HepG2 (cell line): ENCODE data around the gene USP2. TPM values are rescaled to one million over a fixed set of nuclear protein-coding genes. Genes with fewer than 3 reads are reported as not detected.

Source experiments
- ARHGAP35 ChIP-seq: sonication (generic); formaldehyde crosslinking; IDR thresholded peaks from 2 replicates; pipeline ENCODE4 v1.9.0; 2022; ENCODE audit warnings: mild to moderate bottlenecking, inconsistent platforms, moderate library complexity, missing genetic modification reagents, borderline replicate concordance
- ARNT2 ChIP-seq: sonication (generic); formaldehyde crosslinking; IDR thresholded peaks from 2 replicates; pipeline ENCODE4 v1.8.0; 2022; ENCODE audit warnings: mild to moderate bottlenecking, low read depth, missing genetic modification reagents, moderate library complexity
- ATF1 ChIP-seq: IDR thresholded peaks from 2 replicates; pipeline ENCODE4 v1.6.1; 2016; ENCODE audit warnings: mild to moderate bottlenecking, control low read depth
- HDAC2 ChIP-seq: sonication (generic); formaldehyde crosslinking; IDR thresholded peaks from 2 replicates; pipeline ENCODE4 v1.4.0; 2020; ENCODE audit warnings: missing genetic modification reagents
- JUNB ChIP-seq: sonication (generic); formaldehyde crosslinking; IDR thresholded peaks from 2 replicates; pipeline ENCODE4 v1.8.0; 2022; ENCODE audit warnings: missing genetic modification reagents, mild to moderate bottlenecking, borderline replicate concordance
- NCOR1 ChIP-seq: fragments of 200-600 bp; sonication (generic); IDR thresholded peaks from 2 replicates; pipeline ENCODE4 v1.7.0; 2017; ENCODE audit warnings: antibody characterized with exemption, low read length, borderline replicate concordance
- RBAK ChIP-seq: sonication (generic); formaldehyde crosslinking; IDR thresholded peaks from 2 replicates; pipeline ENCODE4 v1.5.1; 2020; ENCODE audit warnings: mild to moderate bottlenecking, missing genetic modification reagents
- RBFOX2 ChIP-seq: fragments of 200-400 bp; formaldehyde crosslinking; IDR thresholded peaks from 2 replicates; pipeline ENCODE4 v1.6.1; 2017; ENCODE audit warnings: low read depth, mild to moderate bottlenecking, low read length
- STAG1 ChIP-seq: sonication (generic); formaldehyde crosslinking; IDR thresholded peaks from 2 replicates; pipeline ENCODE4 v1.4.0; 2020; ENCODE audit warnings: missing genetic modification reagents
- ZNF282 ChIP-seq: fragments of 450-650 bp; IDR thresholded peaks from 2 replicates; pipeline ENCODE4 v1.6.1; 2018; ENCODE audit not compliant: partially characterized antibody
- ZNF678 ChIP-seq: sonication (generic); formaldehyde crosslinking; IDR thresholded peaks from 2 replicates; pipeline ENCODE4 v1.4.0; 2020; ENCODE audit warnings: mild to moderate bottlenecking, missing genetic modification reagents
- polyA plus RNA-seq, 8 experiments: library from polyadenylated mRNA; depleted of rRNA in 3 of 8; stranded (reverse) in 7 of 8; unstranded in 1 of 8; fragments of >200 nt; fragmentation: Illumina TruSeq in 4 of 8; extraction: Trizol in 4 of 8; gene quantifications; 2 replicates each; pipeline versions ENCODE4 v1.2.1 to v1.2.3, GENCODE V29; 2011 to 2016; ENCODE audit warnings: low read depth in 4 of 8, missing spikeins in 1 of 8, mixed read lengths in 1 of 8; ENCODE audit not compliant: insufficient read depth in 1 of 8
- total RNA-seq, 5 experiments: library from RNA; depleted of rRNA; stranded (reverse); fragments of >200 nt; fragmentation: Illumina TruSeq; extraction: Trizol; gene quantifications; 2 replicates each; pipeline ENCODE4 v1.2.3, GENCODE V29; 2016; ENCODE audit warnings: low read depth in 1 of 5
- TF ChIP-seq, protein P1 (sequence below): sonication (generic); formaldehyde crosslinking; IDR thresholded peaks from 2 replicates; pipeline ENCODE4 v1.5.1; 2020; ENCODE audit warnings: mild to moderate bottlenecking, missing genetic modification reagents, moderate library complexity
- TF ChIP-seq, protein P2 (sequence below): sonication (generic); formaldehyde crosslinking; IDR thresholded peaks from 2 replicates; pipeline ENCODE4 v1.4.0; 2020; ENCODE audit warnings: mild to moderate bottlenecking, low read depth, missing genetic modification reagents
- TF ChIP-seq, protein P3 (sequence below): sonication (generic); formaldehyde crosslinking; IDR thresholded peaks from 2 replicates; pipeline ENCODE4 v1.8.0; 2022; ENCODE audit warnings: missing genetic modification reagents, mild to moderate bottlenecking, inconsistent platforms, borderline replicate concordance
- TF ChIP-seq, protein P4 (sequence below), 2 experiments: sonication (generic) in 1 of 2; formaldehyde crosslinking in 1 of 2; IDR thresholded peaks; 2 replicates each; pipeline versions ENCODE4 v1.5.1 to v1.6.1; 2011 to 2020; ENCODE audit warnings: borderline replicate concordance in 1 of 2, low read depth in 1 of 2, low read length in 1 of 2, mild to moderate bottlenecking in 1 of 2, missing genetic modification reagents in 1 of 2, moderate library complexity in 1 of 2
- TF ChIP-seq, protein P5 (sequence below): sonication (generic); formaldehyde crosslinking; IDR thresholded peaks from 2 replicates; pipeline ENCODE4 v1.4.0; 2020; ENCODE audit warnings: missing genetic modification reagents

Gene USP2
- total and polyA plus RNA-seq, 2 of the 13 experiments (the other 11 are each of a cell fraction or from before 2014, with no cell fraction given): 2.5 to 6.0 TPM

DNA sequence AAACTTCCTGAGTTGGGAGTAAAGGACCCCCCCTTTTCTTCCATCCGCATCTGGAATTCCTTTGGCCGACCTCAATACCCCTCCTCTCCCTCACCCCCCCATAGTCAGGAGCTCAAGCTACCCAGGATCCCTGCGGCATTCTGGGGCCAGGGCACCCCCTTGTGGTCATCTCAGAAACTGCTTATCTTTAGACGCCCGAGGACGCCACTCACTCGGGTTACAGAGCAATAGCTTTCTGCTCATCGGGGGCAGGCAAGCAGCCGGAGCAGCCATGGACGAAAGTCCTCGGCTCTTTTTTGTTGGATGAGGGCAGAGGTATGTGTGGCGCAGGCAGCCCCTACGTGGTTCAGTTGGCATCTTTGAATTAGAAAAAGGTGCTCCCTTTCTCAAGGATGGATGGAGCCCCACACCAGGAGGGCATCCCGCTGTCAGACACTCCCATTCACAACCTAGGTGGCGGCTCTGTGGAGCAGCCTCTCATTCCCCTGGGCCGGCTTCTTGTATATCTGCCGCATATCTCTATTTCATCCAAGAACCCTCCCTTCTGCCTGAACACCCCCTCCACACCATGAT, 43.1 kb downstream of the USP2 start (continued):
- TF ChIP-seq, protein P1, sequence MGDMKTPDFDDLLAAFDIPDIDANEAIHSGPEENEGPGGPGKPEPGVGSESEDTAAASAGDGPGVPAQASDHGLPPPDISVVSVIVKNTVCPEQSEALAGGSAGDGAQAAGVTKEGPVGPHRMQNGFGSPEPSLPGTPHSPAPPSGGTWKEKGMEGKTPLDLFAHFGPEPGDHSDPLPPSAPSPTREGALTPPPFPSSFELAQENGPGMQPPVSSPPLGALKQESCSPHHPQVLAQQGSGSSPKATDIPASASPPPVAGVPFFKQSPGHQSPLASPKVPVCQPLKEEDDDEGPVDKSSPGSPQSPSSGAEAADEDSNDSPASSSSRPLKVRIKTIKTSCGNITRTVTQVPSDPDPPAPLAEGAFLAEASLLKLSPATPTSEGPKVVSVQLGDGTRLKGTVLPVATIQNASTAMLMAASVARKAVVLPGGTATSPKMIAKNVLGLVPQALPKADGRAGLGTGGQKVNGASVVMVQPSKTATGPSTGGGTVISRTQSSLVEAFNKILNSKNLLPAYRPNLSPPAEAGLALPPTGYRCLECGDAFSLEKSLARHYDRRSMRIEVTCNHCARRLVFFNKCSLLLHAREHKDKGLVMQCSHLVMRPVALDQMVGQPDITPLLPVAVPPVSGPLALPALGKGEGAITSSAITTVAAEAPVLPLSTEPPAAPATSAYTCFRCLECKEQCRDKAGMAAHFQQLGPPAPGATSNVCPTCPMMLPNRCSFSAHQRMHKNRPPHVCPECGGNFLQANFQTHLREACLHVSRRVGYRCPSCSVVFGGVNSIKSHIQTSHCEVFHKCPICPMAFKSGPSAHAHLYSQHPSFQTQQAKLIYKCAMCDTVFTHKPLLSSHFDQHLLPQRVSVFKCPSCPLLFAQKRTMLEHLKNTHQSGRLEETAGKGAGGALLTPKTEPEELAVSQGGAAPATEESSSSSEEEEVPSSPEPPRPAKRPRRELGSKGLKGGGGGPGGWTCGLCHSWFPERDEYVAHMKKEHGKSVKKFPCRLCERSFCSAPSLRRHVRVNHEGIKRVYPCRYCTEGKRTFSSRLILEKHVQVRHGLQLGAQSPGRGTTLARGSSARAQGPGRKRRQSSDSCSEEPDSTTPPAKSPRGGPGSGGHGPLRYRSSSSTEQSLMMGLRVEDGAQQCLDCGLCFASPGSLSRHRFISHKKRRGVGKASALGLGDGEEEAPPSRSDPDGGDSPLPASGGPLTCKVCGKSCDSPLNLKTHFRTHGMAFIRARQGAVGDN: 0 out of 2 replicates have a peak, but pooled peaks have one; percentile 9
- TF ChIP-seq, protein P2, sequence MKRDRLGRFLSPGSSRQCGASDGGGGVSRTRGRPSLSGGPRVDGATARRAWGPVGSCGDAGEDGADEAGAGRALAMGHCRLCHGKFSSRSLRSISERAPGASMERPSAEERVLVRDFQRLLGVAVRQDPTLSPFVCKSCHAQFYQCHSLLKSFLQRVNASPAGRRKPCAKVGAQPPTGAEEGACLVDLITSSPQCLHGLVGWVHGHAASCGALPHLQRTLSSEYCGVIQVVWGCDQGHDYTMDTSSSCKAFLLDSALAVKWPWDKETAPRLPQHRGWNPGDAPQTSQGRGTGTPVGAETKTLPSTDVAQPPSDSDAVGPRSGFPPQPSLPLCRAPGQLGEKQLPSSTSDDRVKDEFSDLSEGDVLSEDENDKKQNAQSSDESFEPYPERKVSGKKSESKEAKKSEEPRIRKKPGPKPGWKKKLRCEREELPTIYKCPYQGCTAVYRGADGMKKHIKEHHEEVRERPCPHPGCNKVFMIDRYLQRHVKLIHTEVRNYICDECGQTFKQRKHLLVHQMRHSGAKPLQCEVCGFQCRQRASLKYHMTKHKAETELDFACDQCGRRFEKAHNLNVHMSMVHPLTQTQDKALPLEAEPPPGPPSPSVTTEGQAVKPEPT (CRISPR knock-in tag): no peak
- TF ChIP-seq RBAK (no peak), ZNF678 (CRISPR knock-in tag) (no peak), JUNB (CRISPR knock-in tag) (no peak), ARNT2 (CRISPR knock-in tag) (no peak), ZNF282 (no peak), RBFOX2 (no peak), ARHGAP35 (CRISPR knock-in tag) (no peak), HDAC2 (CRISPR knock-in tag) (no peak), NCOR1 (no peak), STAG1 (peak; percentile 52), ATF1 (CRISPR knock-in tag) (no peak)
- TF ChIP-seq, protein P3, sequence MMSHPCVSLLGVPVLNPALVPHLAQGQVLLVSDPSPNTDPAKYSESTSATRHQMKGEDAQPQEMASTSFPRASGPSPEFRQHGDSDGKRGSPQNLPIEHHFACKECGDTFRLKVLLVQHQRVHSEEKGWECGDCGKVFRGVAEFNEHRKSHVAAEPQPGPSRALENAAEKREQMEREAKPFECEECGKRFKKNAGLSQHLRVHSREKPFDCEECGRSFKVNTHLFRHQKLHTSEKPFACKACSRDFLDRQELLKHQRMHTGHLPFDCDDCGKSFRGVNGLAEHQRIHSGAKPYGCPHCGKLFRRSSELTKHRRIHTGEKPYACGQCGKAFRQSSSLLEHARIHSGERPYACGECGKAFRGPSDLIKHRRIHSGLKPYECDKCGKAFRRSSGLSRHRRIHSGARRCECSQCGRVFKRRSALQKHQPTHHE (CRISPR knock-in tag): no peak
- TF ChIP-seq, protein P4, sequence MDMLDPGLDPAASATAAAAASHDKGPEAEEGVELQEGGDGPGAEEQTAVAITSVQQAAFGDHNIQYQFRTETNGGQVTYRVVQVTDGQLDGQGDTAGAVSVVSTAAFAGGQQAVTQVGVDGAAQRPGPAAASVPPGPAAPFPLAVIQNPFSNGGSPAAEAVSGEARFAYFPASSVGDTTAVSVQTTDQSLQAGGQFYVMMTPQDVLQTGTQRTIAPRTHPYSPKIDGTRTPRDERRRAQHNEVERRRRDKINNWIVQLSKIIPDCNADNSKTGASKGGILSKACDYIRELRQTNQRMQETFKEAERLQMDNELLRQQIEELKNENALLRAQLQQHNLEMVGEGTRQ (IDR thresholded peaks at IDR 0.05; ENCODE audit: low read depth, low read length): no peak
- TF ChIP-seq, protein P4 (CRISPR knock-in tag; IDR thresholded peaks at IDR 0.05; ENCODE audit: borderline replicate concordance): no peak
- TF ChIP-seq, protein P5, sequence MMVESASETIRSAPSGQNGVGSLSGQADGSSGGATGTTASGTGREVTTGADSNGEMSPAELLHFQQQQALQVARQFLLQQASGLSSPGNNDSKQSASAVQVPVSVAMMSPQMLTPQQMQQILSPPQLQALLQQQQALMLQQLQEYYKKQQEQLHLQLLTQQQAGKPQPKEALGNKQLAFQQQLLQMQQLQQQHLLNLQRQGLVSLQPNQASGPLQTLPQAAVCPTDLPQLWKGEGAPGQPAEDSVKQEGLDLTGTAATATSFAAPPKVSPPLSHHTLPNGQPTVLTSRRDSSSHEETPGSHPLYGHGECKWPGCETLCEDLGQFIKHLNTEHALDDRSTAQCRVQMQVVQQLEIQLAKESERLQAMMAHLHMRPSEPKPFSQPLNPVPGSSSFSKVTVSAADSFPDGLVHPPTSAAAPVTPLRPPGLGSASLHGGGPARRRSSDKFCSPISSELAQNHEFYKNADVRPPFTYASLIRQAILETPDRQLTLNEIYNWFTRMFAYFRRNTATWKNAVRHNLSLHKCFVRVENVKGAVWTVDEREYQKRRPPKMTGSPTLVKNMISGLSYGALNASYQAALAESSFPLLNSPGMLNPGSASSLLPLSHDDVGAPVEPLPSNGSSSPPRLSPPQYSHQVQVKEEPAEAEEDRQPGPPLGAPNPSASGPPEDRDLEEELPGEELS (CRISPR knock-in tag): no peak
